T-cell (primary cell): Measurements from ENCODE around the gene DCTN1. TPM values are rescaled to one million over a fixed set of nuclear protein-coding genes. Genes with fewer than 3 reads are reported as not detected.
A peak's percentile ranks its signal among the peaks of the same experiment; 100 is the strongest.

ENCODE experiments used
- ATAC-seq, 4 experiments: fragments of 200-7000 bp in 3 of 4; fragments of 150-1000 bp in 1 of 4; cut with Tn5 transposase; replicated peaks in 1 of 4; 1 replicate in 3 of 4; 2 replicates in 1 of 4; pipeline ENCODE4 v1.10.0; 2021; ENCODE audit warnings: moderate library complexity in 3 of 4, mild to moderate bottlenecking in 2 of 4, moderate number of reproducible peaks in 1 of 4
- CTCF ChIA-PET, 2 donors: fragments of 300-600 bp; sonication (Branson Sonifier 250); formaldehyde crosslinking; loops; one replicate each; lab custom pipeline; 2022; ENCODE audit warnings: antibody characterized with exemption in 2 of 2; lab: Charles Lee
- POLR2A ChIA-PET, 2 donors: fragments of 300-600 bp; sonication (Branson Sonifier 250); formaldehyde crosslinking; loops; one replicate each; lab custom pipeline; 2022; ENCODE audit warnings: antibody characterized with exemption in 2 of 2; lab: Charles Lee
- DNase-seq, 35 experiments: peaks; one replicate each; pipeline versions ENCODE4 v3.0.0 to v3.0.0-alpha.2; 2013 to 2023
- H3K27ac ChIP-seq: one replicate; pipeline ENCODE4 v1.5.1; 2013; ENCODE audit warnings: low read length
- H3K27me3 ChIP-seq, 2 experiments: replicated peaks in 1 of 2; 1 replicate in 1 of 2; 2 replicates in 1 of 2; pipeline versions ENCODE4 v1.6.1 to v1.7.0; 2013; ENCODE audit warnings: low read length in 1 of 2, mixed read lengths in 1 of 2; ENCODE audit not compliant: control insufficient read depth in 2 of 2, insufficient read depth in 2 of 2; ENCODE audit errors: extremely low read depth in 1 of 2
- H3K36me3 ChIP-seq, 2 donors: 1 replicate in 1 of 2; 2 replicates in 1 of 2; pipeline versions ENCODE4 v1.6.1 to v1.7.0; 2013; ENCODE audit warnings: low read length in 1 of 2; ENCODE audit not compliant: control insufficient read depth in 2 of 2, insufficient read depth in 1 of 2; ENCODE audit errors: extremely low read depth in 1 of 2
- H3K4me1 ChIP-seq, 2 experiments: 1 replicate in 1 of 2; 2 replicates in 1 of 2; pipeline versions ENCODE4 v1.6.1 to v1.7.0; 2013; ENCODE audit warnings: low read length in 2 of 2, mixed read lengths in 1 of 2; ENCODE audit not compliant: insufficient read depth in 2 of 2, control insufficient read depth in 1 of 2; ENCODE audit errors: extremely low read depth in 1 of 2
- H3K4me3 ChIP-seq, 2 donors: 1 replicate in 1 of 2; 2 replicates in 1 of 2; pipeline versions ENCODE4 v1.5.1 to v1.7.0; 2013; ENCODE audit warnings: mild to moderate bottlenecking in 2 of 2, low read length in 1 of 2, moderate library complexity in 1 of 2; ENCODE audit not compliant: control insufficient read depth in 1 of 2; ENCODE audit errors: extremely low read depth in 1 of 2
- H3K9me3 ChIP-seq: 2 replicates; pipeline ENCODE4 v1.7.0; 2013
- H3K27ac Mint-ChIP-seq, 2 donors: one replicate each; pipeline ENCODE4 v1.8.0; 2020 to 2021; ENCODE audit warnings: mild to moderate bottlenecking in 2 of 2, mixed read lengths in 2 of 2
- H3K27me3 Mint-ChIP-seq, 2 donors: one replicate each; pipeline ENCODE4 v1.8.0; 2021 to 2022; ENCODE audit warnings: mixed read lengths in 2 of 2
- H3K36me3 Mint-ChIP-seq: one replicate; pipeline ENCODE4 v1.8.0; 2021; ENCODE audit warnings: mixed read lengths
- H3K4me1 Mint-ChIP-seq, 3 donors: one replicate each; pipeline ENCODE4 v1.8.0; 2020 to 2022; ENCODE audit warnings: mixed read lengths in 3 of 3, mild to moderate bottlenecking in 1 of 3
- H3K4me3 Mint-ChIP-seq, 3 donors: one replicate each; pipeline ENCODE4 v1.8.0; 2020 to 2022; ENCODE audit warnings: mild to moderate bottlenecking in 3 of 3, mixed read lengths in 3 of 3, moderate library complexity in 3 of 3
- H3K9me3 Mint-ChIP-seq, 3 donors: one replicate each; pipeline ENCODE4 v1.8.0; 2020 to 2022; ENCODE audit warnings: mixed read lengths in 3 of 3
- WGBS: methylation state at CpG from one replicate; pipeline ENCODE4 v1.1.5; 2013; ENCODE audit warnings: missing lambda C conversion rate; ENCODE audit not compliant: insufficient coverage; 5-methylcytosine and 5-hydroxymethylcytosine counted together
- total RNA-seq, 35 experiments: library from RNA in 6 of 35; stranded (reverse) in 6 of 35; fragments of 120-200 nt in 1 of 35; gene quantifications; one replicate each; pipeline versions ENCODE4 v1.2.1 to v1.2.4 and lab custom pipeline; 2013 to 2026

Gene DCTN1
- total RNA-seq, 5 donors from 2014 or later (not counting 1 experiment from before 2014, with no cell fraction given), result 81.9 to 124 (median 117) TPM

- Histone ChIP-seq H3K27me3 (peaks cover 0 to 25% of the 10 kb centered on the region in 2 experiments), H3K9me3 (no peaks in the 10 kb centered on the region), H3K4me1 (peaks cover 3 to 20% of the 10 kb centered on the region in 2 experiments), H3K4me3 (peak overlapping the region; percentile 44 to 67), H3K36me3 (no peaks in the 10 kb centered on the region), H3K27ac (no peak overlapping the region)
- ChIA-PET POLR2A (no interaction called here), CTCF (interaction anchor here (0.6 to 0.9 kb wide), 2 partner anchors 14 to 40 kb away, joined by 3 to 5 read pairs; partner anchors contain the start of gene INO80B (in 1 of the 2))
- peaks cover 23 to 24% (median 24%) of the 10 kb centered on the region in 3 donors for H3K4me1 Mint-ChIP-seq
- H3K4me3 Mint-ChIP-seq, result peak overlapping the region; percentile 61 to 76 (median 73)
- H3K36me3 Mint-ChIP-seq, result no peaks in the 10 kb centered on the region
- peak; percentile 37 to 67 (median 48) for ATAC-seq
- no peaks in the 10 kb centered on the region for H3K9me3 Mint-ChIP-seq
- H3K27me3 Mint-ChIP-seq, result peaks cover 0 to 18% of the 10 kb centered on the region in 2 donors
- WGBS, result 21% methylated on average over 64 of the region's 66 CpGs
- peak overlapping the region in 1 of 2 donors; percentile 82 for H3K27ac Mint-ChIP-seq
- DNase-seq, result peak in 8 of 35 experiments; percentile 13 to 36 (median 30)
Measured at GRCh38 chr2:74414881-74415761, 35.0 kb upstream of the DCTN1 start.

GRCh38 chr2:74414441-74414840 is 34.3 kb upstream of the DCTN1 start:
- H3K4me3 ChIP-seq, result peak overlapping the region; percentile 19 to 67
- 87% methylated on average over 14 of the region's 19 CpGs for WGBS
- H3K4me1 Mint-ChIP-seq, result peaks cover 18 to 20% (median 19%) of the 10 kb centered on the region in 3 donors
- peaks cover 0 to 18% of the 10 kb centered on the region in 2 donors for H3K27me3 Mint-ChIP-seq
- peaks cover 0 to 26% of the 10 kb centered on the region in 2 experiments for H3K27me3 ChIP-seq
- peak overlapping the region; percentile 17 to 76 (median 60) for H3K4me3 Mint-ChIP-seq
- ChIA-PET CTCF (no interaction called here), POLR2A (interaction anchor here in 1 of 2 donors (0.5 kb wide), 1 partner anchor 43 kb away, joined by 4 read pairs; no protein-coding TSS in a partner anchor)
- no peaks in the 10 kb centered on the region for H3K9me3 ChIP-seq
- H3K36me3 ChIP-seq, result no peaks in the 10 kb centered on the region
- no peak for ATAC-seq
- H3K4me1 ChIP-seq, result peaks cover 3 to 20% of the 10 kb centered on the region in 2 experiments
- H3K36me3 Mint-ChIP-seq, result no peaks in the 10 kb centered on the region
- no peak overlapping the region for H3K27ac Mint-ChIP-seq
- no peak overlapping the region for H3K27ac ChIP-seq
- DNase-seq, result no peak
- H3K9me3 Mint-ChIP-seq, result no peaks in the 10 kb centered on the region

- WGBS, result 80% methylated on average over 8 of the region's 8 CpGs
- no peaks in the 10 kb centered on the region for H3K9me3 ChIP-seq
- POLR2A ChIA-PET, result no interaction called here
- Mint-ChIP-seq H3K27me3 (peaks cover 3 to 25% of the 10 kb centered on the region in 2 donors), H3K27ac (peak overlapping the region in 1 of 2 donors; percentile 1), H3K9me3 (no peaks in the 10 kb centered on the region), H3K4me3 (peak overlapping the region in 1 of 3 donors; percentile 76), H3K4me1 (peaks cover 18 to 20% (median 19%) of the 10 kb centered on the region in 3 donors), H3K36me3 (no peaks in the 10 kb centered on the region)
- CTCF ChIA-PET, result no interaction called here
- H3K4me3 ChIP-seq, result no peak overlapping the region
- no peak overlapping the region for H3K27ac ChIP-seq
- peaks cover 3 to 20% of the 10 kb centered on the region in 2 experiments for H3K4me1 ChIP-seq
- DNase-seq, result no peak
- peaks cover 0 to 30% of the 10 kb centered on the region in 2 experiments for H3K27me3 ChIP-seq
- no peaks in the 10 kb centered on the region for H3K36me3 ChIP-seq
- ATAC-seq, result no peak
Measured at GRCh38 chr2:74413001-74413698, 33.0 kb upstream of the DCTN1 start.

GRCh38 chr2:74407682-74408081 is 27.6 kb upstream of the DCTN1 start:
- H3K4me3 ChIP-seq, result no peak overlapping the region
- ATAC-seq (no peak), DNase-seq (no peak)
- peaks cover 4 to 16% of the 10 kb centered on the region in 2 donors for H3K27me3 Mint-ChIP-seq
- peaks cover 0 to 14% of the 10 kb centered on the region in 2 experiments for H3K27me3 ChIP-seq
- no peak overlapping the region for H3K4me3 Mint-ChIP-seq
- CTCF ChIA-PET, result no interaction called here
- POLR2A ChIA-PET, result interaction anchor here in 1 of 2 donors (0.5 kb wide), 1 partner anchor 73 kb away, joined by 7 read pairs; no protein-coding TSS in a partner anchor
- H3K4me1 Mint-ChIP-seq, result no peaks in the 10 kb centered on the region
- H3K9me3 ChIP-seq, result no peaks in the 10 kb centered on the region
- H3K36me3 ChIP-seq, result no peaks in the 10 kb centered on the region
- no peaks in the 10 kb centered on the region for H3K9me3 Mint-ChIP-seq
- H3K27ac ChIP-seq, result no peak overlapping the region
- WGBS, result 76% methylated on average over 3 of the region's 5 CpGs
- H3K27ac Mint-ChIP-seq, result no peak overlapping the region
- H3K4me1 ChIP-seq, result no peaks in the 10 kb centered on the region
- H3K36me3 Mint-ChIP-seq, result no peaks in the 10 kb centered on the region

GRCh38 chr2:74406035-74406434 is 25.9 kb upstream of the DCTN1 start:
- H3K4me1 ChIP-seq, result no peaks in the 10 kb centered on the region
- no peaks in the 10 kb centered on the region for H3K36me3 ChIP-seq
- CTCF ChIA-PET, result interaction anchor here in 1 of 2 donors (0.5 kb wide), 1 partner anchor 163 kb away, joined by 3 read pairs; no protein-coding TSS in a partner anchor
- Mint-ChIP-seq H3K27me3 (peaks cover 4 to 10% of the 10 kb centered on the region in 2 donors), H3K4me1 (no peaks in the 10 kb centered on the region), H3K36me3 (no peaks in the 10 kb centered on the region), H3K27ac (no peak overlapping the region), H3K4me3 (no peak overlapping the region), H3K9me3 (no peaks in the 10 kb centered on the region)
- DNase-seq (no peak), ATAC-seq (no peak)
- H3K27ac ChIP-seq, result no peak overlapping the region
- no peaks in the 10 kb centered on the region for H3K9me3 ChIP-seq
- no peak overlapping the region for H3K4me3 ChIP-seq
- peaks cover 0 to 14% of the 10 kb centered on the region in 2 experiments for H3K27me3 ChIP-seq
- POLR2A ChIA-PET, result no interaction called here

GRCh38 chr2:74401891-74402290 is 21.8 kb upstream of the DCTN1 start:
- Mint-ChIP-seq H3K27me3 (peaks cover 0 to 1% of the 10 kb centered on the region in 2 donors), H3K27ac (no peak overlapping the region), H3K4me1 (peaks cover 0 to 4% (median 3%) of the 10 kb centered on the region in 3 donors), H3K4me3 (no peak overlapping the region), H3K9me3 (no peaks in the 10 kb centered on the region), H3K36me3 (no peaks in the 10 kb centered on the region)
- Histone ChIP-seq H3K27ac (no peak overlapping the region), H3K4me1 (no peaks in the 10 kb centered on the region), H3K9me3 (no peaks in the 10 kb centered on the region), H3K27me3 (peaks cover 0 to 5% of the 10 kb centered on the region in 2 experiments), H3K36me3 (no peaks in the 10 kb centered on the region), H3K4me3 (no peak overlapping the region)
- POLR2A ChIA-PET, result no interaction called here
- CTCF ChIA-PET, result interaction anchor here (0.6 to 2.5 kb wide), 5 partner anchors 99 to 578 kb away, joined by 3 to 7 read pairs (median 5); partner anchors contain the start of gene MOB1A (in 1 of the 2)
- WGBS, result 71% methylated on average over 1 of the region's 2 CpGs
- ATAC-seq (no peak), DNase-seq (no peak)
